8988T (cell line): ENCODE measurements around the gene KLF3.
"Not testable (repeated sequence)": the region's sequence is repeated elsewhere in the genome, so short reads cannot be mapped to it uniquely, and the experiment has no call there.

Source experiments
- DNase-seq: peaks from one replicate; pipeline ENCODE4 v3.0.0; 2011

KLF3 gene

DNA sequence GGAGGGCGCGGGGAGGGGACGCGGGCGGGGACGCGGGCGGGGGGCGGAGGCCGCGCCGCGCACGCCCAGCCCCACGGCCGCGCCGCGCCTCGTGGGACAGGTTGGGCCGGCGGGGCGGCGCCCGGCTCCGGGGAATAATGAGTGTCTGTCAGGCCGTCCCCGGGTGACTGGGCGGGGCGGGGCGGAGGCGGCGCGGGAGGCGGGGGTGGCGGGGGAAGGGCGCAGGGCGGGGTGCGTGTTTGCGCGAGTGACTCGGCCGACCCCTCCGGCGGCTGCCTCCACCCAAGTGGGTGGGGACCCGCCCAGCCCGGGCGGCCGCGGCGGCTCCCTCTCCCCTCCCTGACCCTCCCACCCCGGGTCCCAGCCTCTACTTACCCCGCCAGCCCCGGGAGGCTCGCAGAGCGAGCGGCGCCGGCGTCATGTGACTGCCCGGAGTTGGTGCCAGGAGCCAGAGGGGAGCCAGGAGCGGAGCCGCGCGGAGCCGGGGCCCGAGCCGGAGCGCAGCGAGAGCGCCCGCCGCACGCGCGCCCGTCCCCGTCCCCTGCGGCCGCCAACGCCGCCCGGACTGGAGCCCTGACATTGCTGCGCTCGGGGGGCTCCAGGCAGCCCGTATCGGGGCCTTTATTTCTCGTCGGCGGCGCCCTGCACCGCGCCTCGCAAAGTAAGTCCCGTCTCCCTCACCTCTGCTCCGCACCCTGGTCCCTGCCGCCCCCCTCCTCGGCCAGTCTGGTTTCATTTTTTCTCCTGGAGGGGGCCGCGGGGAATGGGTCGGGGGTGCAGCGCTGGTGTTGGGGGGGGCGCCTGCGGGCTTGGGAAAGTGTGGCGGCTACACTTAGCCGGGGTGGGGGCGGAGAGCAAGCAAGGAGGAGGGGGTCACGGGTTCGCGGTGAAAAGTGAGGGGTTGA, at the start of gene KLF3:
Gene KLF3, plus strand, starts transcription at position 399 of the 905 bp plus-strand sequence. CDS start 16,427 bp downstream, outside the sequence.
- peak; percentile 95 for DNase-seq

DNA sequence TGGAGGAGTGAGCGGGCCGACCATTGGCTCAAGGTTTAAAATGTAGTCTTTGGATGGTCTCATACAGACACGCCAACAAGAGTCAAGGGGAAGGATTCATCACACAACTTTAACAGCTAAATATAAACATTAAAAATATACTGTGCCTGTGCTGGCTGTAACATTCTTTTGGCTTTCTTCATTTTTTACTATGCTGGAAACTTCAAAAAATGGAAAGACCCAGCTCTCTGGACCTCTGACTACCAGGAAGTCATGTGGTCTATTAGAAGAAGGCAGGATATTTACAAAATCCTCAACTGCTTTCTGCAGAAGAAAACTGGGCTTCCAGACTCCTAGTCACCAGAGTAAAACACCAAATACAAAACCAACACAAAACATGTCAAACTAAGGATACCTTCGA, 49.8 kb upstream of the KLF3 start:
- no peak for DNase-seq

DNA sequence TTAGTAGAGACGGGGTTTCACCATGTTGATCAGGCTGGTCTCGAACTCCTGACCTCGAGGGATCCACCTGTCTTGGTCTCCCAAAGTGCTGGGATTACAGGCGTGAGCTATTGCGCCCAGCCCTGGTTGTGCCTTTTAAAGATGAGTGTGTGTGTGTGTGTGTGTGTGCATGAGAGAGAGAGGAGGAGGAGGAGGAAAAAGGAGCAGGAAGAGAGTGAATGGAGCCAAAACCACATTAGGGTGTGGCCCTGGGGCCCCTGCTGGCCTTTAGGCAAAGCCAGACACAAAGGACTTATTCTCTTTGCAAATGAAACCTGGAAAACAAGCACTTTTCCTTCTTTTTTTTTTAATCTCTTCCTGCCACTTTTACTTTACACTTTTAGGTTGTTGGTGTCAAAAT, 48.2 kb upstream of the KLF3 start:
- no peak for DNase-seq

GRCh38 chr4:38618505-38618904, 45.5 kb upstream of the KLF3 start:
- no peak for DNase-seq

- no peak for DNase-seq
These were observed 44.7 kb upstream of the KLF3 start for GRCh38 chr4:38619316-38619715.

GRCh38 chr4:38620065-38620464, 43.9 kb upstream of the KLF3 start:
- no peak for DNase-seq

GRCh38 chr4:38620527-38621027, 43.4 kb upstream of the KLF3 start:
- no peak for DNase-seq

DNA sequence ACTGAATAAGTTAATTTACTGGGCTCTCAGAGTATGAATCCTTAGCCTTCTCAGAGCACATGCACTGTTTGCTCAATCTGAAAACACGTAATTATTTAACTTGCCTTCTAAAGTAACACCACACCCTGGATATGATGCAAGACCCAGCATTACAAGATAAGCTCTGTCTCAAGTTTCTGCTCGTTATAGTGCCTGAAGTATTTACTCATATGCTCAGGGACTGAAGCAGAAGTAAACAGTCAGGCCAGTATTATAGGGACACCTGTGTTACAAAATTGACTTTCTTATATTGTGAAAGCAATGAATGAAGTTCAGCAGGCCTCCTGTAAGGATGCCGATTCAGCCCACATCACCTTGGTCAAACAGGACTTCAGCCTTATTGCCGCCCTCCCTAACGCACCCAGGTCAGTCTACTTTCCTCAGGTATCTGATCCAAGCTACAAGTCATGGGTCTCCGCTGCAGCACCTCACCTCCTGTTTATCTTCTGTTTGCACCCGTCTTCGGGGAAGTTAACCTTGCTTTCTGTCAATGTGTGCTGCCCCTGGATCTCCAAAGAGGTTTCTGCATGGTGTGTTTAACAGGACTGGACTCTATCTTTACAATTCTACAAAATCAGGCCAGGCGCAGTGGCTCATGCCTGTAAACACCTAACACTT, 42.8 kb upstream of the KLF3 start:
- DNase-seq, result no peak

DNA sequence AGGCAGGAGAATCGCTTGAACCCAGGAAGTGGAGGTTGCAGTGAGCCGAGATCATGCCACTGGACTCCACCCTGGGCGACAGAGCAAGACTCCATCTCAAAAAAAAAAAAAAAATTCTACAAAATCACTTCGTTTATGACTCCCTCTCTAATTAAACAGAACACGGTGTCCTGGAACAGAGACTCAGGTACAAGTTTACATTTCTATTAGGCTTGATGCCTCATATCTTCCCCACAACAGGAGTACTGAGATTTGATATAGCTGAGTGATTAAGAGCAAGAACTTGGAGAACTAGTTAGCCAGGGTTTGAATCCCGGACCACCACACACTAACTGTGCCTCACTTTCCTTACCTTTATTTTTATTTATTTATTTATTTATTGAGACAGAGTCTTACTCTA, 42.2 kb upstream of the KLF3 start:
- no peak for DNase-seq

- not testable (repeated sequence) for DNase-seq
These were observed 41.7 kb upstream of the KLF3 start for GRCh38 chr4:38622340-38622739.

GRCh38 chr4:38623260-38623659, 40.7 kb upstream of the KLF3 start:
- DNase-seq, result no peak

GRCh38 chr4:38624311-38624710, 39.7 kb upstream of the KLF3 start:
- DNase-seq, result no peak

- DNase-seq, result no peak
These were observed 38.5 kb upstream of the KLF3 start for GRCh38 chr4:38625508-38625907.

GRCh38 chr4:38626901-38627444, 37.0 kb upstream of the KLF3 start:
- DNase-seq, result not testable (repeated sequence)

DNA sequence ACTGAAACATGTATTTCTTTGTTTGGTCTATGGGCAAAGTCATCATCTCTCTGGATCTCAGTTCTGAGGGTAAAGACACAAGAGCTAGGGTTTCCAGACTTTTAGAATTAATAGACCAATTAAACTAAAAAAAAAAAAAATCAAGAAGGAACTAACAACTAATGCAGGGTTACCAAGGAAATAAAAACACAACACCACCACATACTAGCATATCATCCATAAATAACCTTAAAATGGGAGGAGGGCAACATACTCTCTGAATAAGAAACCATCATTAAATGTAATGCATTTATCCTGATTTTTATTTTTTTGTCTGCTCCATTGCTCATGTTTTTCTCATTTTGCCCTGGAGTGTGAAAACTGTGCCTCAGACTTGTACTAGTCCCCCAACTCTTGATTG, 33.5 kb upstream of the KLF3 start:
- DNase-seq, result no peak

- DNase-seq, result no peak
These were observed 29.8 kb upstream of the KLF3 start for GRCh38 chr4:38634047-38634759.

DNA sequence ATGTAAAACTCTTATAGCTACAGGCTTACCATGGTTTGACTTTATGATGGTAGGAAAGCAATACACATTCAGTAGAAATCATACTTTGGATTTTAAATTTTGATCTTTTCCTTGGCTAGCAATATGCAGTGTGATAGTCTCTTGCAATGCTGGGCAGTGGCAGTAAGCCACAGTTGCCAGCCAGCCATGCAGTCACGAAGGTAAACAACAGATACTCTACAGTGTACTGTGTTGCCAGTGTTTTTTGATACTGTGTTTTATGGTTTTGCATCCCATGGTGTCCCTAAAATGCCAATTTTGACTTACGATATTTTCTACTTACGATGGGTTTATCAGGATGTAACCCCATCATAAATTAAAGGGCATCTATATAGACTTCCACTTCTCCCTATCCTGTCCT, 24.8 kb upstream of the KLF3 start:
- DNase-seq, result no peak

- DNase-seq, result no peak
These were observed 22.2 kb upstream of the KLF3 start for GRCh38 chr4:38641811-38642210.

GRCh38 chr4:38644201-38644600, 19.8 kb upstream of the KLF3 start:
- DNase-seq, result no peak

DNA sequence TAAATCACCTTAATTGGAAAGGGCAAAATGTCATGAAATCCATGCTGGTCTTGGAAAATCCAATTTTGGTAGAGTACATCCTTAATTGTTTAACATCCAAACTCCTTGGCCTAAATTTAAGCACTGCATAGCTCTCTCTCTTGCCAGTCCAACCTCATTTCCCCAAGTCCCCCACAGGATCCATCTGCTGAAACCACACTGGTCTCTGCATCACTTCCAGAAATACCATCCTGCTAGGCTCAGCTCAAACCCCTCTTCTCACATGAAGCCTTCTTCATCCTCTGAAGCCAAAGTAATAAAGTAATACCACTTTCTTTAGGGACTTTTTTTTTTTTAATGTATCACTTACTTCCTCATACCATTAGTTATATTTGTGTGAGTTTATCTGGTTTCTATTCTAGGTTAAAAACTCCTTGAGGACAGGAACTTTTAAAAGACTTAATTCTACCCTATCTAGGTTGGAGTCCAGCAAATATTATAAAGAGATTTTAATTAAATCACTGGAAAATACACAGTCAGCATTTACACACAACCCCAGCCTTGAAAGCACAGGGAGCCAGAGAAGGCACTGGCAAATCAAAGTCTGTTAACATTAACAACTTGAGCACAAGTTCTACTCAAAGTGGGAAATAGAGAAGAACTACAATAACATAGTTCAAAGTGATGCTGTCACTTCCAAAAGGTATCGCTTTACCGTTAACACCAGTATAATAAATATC, 16.7 kb upstream of the KLF3 start:
- no peak for DNase-seq

- no peak for DNase-seq
These were observed 13.9 kb upstream of the KLF3 start for GRCh38 chr4:38650133-38650532.

DNA sequence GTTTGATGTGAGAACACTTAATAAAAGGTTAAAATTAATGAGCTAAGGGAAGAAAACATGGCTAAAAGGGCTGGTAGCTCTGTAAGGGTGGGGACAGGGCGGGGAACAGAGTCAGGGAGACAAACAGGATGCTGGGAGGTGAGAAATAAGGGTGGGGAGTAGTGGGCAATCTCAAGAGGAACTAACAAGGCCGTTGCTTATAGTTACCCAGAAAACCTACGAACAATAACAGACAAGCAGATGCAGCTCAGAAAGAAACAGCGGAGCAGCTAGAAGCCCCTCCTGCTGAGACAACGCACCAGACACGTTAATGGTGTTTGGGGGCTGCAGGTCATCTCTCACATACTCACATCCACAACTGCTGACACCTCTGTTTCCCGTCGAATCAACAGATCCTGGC, 9.7 kb upstream of the KLF3 start:
- no peak for DNase-seq

GRCh38 chr4:38656111-38656510, 7.9 kb upstream of the KLF3 start:
- no peak for DNase-seq
